ENCODE results near the gene NSL1.
"Not testable (repeated sequence)": the region's sequence is repeated elsewhere in the genome, so short reads cannot be mapped to it uniquely, and the experiment has no call there.

NSL1 gene

DNA sequence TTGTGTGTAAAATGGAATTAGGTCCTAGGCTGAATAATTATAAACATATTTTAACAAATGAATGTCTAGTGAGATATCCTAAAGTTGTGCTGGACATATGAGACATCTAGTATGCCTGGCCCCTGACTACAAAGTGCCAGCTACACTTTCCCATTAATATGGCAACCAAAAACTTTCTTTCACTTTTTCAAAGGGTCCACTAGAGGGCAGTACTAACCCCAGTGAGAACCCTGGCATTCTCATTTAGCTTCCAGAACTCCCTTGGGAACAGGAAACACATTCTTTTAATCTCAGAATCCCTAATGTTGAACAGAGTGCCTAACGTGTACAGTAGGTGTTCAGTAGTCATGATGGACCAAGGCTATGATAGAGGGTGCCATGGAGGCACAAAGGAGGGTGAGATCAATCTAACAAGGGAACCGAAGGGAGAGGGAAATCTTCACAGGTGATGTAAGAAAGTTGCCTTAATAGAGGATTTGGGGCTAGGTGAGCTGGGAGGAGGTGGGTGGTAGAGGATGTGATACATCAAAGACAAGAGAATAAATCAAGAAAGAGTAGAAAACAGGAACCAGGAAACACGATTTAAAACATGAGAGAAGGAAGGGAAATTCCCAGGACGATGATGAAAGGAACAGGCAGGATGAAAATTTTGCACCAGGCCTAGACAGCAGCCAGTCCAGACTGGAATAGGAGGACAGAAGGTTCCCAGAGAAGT lies 41.6 kb downstream of the NSL1 start:
- peak; percentile 84 for DNase-seq (ENCODE audit: low spot score)

DNA sequence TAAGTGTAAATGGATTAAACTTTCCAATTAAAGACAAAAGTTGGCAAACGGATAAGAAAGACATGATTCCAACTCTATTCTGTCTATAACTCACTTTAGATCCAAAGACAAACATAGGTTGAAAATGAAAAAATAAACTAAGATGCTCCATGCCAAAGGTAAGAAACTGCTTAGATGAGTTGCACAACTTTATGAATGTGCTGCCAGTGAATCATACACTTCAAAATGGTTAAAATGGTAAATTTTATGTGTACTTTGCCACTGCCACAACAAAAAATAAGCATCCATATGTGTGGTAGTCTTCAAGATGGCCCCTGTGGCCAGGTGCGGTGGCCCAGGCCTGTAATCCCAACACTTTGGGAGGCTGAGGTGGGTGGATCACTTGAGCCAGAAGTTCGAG lies 45.0 kb downstream of the NSL1 start:
- no peak for DNase-seq (ENCODE audit: low spot score)

DNA sequence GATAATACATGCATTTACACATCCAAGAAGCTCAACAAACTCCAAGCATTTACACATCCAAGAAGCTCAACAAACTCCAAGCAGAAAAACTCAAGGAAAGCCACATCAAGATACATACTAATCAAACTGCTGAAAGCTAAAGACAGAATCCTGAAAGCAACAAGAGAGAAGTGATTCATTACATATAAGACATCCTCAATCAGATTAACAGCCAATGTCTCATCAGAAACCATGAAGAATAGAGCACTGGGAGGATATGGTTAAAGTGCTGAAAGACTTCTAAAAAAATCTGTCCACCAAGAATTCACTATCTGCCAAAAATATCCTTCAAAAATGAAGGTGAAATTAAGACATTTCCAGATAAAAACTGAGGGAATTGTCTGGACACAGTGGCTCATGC lies 46.3 kb downstream of the NSL1 start:
- no peak for DNase-seq (ENCODE audit: low spot score)

DNA sequence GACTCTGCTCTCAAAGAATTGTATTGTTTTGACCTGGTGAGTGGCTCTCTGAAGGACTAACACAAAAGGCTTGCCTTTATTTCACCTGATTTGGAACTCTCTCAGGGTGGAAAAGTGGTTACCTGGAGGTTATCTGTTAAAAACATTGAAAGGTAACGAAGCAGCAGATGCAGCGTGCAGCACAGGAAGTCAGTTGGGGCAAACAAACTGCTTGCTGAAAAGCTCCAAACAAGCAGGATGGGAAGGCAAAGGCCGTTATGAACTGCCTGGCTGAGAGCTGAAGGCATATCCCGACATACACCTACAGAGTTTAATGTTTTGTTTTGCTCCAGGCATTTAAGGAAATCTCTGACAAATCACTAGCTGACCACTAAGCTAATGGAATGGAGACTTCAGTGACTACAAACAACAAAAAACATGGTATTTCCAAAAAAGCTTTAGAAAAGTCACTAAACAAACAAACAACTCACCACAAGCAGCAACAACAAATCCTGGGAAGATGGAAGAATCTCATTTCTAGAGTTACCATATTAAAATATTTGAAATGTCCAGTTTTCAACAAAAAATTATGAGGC lies 47.6 kb downstream of the NSL1 start:
- DNase-seq (ENCODE audit: low spot score) = no peak

DNA sequence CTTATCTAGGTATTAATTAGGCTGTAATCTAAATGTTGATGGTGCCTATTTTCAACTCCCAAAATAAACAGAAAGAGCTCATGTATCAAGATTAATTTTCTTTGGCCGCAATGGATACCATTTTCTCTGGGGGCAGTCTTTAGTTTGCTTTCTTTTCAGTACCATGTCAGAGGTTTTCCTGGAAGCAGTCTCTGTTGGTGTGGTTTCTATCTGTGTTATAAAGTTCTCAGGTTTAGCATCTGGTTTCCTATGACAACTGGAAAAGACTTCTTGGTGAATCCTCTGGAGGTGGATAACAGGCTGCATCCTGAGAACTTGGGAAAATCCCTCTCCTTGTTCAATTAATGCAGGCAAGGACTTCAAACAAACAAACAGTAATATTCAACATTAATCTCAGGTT lies 53.2 kb downstream of the NSL1 start:
- no peak for DNase-seq (ENCODE audit: low spot score)

DNA sequence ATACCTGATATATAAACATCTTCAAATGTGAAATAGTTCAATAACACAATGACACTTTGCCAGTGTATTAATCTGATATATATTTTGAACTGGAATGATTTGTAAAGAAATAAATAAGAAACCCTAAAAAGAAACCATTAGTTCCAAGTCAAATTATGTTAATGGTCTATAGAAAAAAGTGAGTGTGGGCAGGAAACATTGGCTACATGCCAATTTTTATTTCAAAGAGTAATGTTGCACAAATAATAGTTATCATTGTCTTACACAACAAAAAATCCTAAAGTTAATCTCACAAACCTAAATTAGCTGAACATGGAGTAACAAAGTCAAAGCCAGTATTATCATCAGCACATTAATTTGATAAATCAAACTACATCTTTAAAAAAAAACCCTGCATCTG lies 54.0 kb downstream of the NSL1 start:
- DNase-seq (ENCODE audit: low spot score) = no peak

DNA sequence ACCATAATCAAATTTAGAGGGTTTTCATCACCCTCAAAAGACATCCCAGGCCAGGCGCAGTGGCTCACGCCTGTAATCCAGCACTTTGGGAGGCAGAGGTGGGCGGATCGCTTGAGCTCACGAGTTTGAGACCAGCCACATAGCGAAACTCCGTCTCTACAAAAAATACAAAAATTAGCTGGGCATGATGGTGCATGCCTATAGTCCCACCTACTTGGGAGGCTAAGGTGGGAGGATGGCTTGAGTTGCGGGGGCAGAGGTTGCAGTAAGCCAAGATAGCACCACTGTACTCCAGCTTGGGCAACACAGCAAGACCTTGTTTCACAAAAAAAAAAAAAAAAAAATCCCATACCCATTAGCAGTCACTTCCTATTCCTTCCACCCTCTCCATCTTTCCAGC lies 58.5 kb downstream of the NSL1 start:
- DNase-seq (ENCODE audit: low spot score) = no peak

DNA sequence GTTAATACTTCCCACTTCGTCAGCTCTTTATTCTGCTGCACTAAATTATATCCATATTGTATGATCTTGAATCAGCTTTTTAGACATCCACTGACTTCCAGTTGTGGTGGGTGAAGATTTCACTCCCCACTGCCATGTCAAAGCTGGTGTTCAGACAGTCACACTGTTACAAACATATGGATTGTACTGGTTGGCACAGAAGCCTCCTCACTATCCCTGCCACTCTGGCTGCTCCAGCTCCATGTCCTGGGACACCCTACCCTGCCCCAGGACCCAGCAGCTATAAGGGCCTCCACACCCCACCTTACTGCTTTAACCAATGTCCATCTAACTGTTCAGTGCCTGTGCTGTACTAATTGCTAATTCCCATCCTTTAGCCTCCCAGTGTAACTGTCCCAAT lies 59.9 kb downstream of the NSL1 start:
- DNase-seq (ENCODE audit: low spot score) = no peak

DNA sequence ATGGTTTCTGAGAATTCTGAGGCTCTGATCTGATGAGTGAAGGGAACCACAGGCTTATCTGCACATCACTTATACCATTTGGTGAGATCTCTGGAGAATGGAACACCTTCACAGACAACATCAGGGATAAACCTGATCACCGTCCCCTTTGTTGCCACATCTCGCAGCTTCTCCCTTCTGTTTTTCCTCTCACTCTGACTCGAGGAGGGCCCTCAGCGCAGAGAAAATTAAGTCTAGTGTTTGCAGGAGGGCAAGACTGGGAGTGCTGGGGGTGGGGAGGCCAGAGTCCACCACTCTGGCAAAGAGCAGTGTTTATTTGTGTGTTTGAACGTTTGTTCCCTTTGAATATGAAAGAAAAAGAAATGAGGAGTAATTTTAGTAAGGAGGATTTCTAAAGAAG lies 63.0 kb downstream of the NSL1 start:
- no peak for DNase-seq (ENCODE audit: low spot score)

DNA sequence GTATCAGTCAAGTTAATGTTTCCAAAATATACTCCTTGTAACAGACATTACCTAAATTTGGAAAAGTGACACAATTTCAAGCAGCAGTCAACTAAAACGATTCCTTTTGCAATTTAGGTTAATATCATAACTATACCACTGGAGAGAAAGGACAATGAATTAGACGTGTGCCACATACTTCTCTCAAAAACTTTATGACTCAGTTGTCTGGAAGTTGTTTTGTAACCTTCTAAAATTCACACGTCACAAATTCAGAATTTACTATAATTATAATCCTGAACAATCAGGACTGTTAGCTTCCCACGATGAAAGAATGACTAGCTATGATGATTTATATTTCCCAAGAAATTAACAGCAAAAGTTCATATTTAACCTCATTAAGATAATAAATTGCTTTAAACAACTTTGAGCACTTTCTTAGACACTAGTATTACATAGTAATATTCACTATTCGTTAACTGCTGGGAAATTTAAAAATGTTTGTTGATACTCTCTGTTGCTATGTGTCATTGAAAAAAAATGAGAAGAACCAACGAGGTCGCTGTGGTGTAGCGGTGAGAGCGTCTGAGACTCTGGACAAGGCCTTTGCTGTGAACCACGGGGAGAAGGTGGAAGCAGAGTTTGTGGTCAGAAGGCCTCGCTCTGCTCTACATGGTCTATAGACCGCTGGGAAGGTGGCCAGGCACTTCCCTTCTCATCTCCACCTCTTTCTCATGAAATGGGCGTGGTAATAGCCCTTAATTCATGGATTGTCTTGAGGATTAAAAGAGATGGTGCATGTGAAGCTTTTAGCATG lies 64.0 kb downstream of the NSL1 start:
- peak; percentile 44 for DNase-seq (ENCODE audit: low spot score)

DNA sequence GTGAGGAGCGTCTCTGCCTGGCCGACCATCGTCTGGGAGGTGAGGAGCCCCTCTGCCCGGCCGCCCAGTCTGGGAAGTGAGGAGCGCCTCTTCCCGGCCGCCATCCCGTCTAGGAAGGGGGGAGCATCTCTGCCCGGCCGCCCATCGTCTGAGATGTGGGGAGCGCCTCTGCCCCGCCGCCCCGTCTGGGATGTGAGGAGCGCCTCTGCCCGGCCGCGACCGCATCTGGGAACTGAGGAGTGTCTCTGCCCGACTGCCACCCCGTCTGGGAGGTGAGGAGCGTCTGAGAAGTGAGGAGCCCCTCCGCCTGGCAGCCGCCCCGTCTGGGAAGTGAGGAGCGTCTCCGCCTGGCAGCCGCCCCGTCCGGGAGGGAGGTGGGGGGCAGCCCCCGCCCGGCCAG lies 66.9 kb downstream of the NSL1 start:
- not testable (repeated sequence) for DNase-seq (ENCODE audit: low spot score)

DNA sequence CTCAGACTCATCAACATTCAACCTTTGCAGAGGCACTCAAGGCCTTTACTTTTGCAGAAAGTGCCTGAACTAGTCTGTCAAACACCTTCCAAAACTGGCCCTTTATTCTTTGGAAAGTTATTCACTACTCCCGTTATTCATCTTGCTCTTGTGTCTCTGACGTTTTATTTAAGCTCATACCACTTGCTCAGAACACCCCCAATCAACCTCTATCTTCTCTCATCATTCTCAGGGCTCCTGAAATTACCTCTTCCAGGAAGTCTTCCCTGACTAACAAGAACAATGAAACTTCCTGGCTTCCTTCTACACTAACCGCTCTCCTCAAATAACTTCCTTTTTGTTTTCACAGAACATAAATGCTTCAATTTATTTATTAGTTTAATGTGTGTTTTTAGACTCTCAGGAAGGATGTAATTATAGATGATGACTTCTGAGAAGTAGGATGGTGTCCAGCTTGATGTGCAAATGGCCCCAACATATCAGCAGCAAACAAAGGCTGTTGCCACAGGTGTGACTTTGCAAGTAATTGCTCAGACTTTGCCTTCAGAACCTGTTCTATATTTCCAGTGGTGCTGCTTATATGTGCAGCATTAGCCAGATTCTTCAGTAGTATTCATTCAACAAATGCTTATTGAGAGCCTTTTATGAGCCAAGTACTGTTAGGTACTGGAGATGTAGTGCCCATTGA lies 69.2 kb downstream of the NSL1 start:
- no peak for DNase-seq (ENCODE audit: low spot score)

DNA sequence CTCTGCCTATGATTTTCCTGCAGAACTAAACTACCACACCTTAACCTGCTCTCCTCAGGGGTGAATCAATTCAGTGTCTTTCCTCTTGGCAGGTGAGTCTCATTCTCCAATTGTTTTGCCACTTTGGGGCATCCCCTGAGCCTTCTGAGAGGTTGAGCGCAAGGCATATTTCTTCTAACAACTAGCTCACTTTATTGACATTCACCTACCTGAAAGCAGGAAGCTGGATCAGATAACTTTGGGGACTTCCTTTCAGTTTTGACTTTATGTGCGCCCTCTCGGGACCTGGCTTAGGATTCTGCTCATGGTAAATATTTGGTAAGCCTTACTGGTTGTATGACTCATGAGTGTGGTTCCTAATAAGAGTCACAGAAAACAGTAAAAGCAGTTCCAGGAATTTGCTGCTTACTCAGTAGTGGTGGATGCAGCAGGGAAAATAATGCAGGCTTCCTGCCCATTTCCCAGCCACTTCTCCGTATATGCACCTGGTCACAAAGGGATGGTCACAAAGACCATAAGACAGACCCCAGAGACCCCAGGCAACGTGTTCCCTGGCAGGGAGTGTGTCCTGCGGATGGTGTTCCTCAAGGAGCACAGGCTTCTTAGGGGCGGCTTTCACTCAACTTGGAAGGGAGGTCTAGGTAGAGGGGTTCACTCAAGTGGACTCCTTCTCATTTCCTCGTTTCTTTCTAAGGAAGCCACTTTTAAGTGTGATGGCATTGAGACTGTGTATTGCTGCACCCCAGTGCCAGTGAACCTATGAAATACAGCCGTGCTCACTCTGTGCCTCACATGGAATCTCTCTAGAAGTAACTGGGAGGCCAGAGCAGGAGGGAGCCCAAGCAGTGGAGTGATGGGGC lies 70.0 kb downstream of the NSL1 start:
- peak; percentile 75 for DNase-seq (ENCODE audit: low spot score)

DNA sequence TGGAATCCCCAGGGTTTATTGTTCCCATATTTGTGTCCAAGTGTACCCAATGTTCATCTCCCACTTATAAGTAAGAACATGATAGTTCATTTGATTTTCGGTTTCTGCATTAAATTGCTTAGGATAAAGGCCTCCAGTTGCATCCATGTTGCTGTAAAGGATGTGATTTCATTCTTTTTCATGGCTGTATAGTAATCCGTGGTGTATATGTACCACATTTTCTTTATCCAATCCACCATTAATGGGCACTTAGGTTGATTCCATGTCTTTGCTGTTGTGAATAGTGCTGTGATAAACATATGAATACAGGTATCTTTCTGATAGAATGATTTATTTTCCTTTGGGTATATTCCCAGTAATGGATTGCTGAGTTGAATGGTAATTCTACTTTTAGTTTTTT lies 71.9 kb downstream of the NSL1 start:
- no peak for DNase-seq (ENCODE audit: low spot score)

DNA sequence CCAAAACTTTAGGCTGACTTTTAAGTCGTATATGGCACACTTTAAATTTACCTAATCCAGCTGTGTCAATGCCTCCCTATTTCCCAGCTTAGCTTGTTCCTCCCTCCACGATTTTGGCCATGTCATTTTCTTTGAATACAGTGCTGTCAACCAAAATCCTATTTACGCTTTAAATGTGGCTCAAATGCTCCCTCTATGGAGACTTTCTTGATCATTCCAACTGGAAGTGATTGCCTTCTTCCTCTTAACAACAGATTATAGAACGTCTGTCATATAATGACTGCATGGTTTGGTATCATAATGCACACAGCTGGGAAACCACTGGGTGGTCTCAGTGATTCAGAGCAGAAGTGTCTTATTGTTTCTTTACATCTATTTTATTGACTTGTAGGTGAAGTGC lies 73.1 kb downstream of the NSL1 start:
- DNase-seq (ENCODE audit: low spot score) = peak; percentile 13

DNA sequence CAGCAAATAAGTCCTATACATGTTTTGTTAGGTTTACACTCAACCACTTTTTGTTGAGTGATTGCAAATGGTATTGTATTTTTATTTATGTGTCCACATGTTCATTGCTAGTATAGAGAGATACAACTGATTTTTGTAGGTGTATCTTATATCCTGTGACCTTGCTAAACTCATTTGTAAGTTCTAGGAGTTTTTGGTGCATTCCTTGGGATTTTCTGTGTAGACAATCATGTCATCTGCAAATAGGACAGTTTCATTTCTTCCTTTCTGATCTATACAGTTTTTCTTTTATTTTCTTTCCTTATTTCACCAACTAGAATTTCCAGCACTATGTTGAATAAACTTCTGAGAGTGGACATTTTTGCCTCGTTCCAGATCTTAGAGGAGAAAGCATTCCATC lies 75.4 kb downstream of the NSL1 start:
- DNase-seq (ENCODE audit: low spot score) = no peak

DNA sequence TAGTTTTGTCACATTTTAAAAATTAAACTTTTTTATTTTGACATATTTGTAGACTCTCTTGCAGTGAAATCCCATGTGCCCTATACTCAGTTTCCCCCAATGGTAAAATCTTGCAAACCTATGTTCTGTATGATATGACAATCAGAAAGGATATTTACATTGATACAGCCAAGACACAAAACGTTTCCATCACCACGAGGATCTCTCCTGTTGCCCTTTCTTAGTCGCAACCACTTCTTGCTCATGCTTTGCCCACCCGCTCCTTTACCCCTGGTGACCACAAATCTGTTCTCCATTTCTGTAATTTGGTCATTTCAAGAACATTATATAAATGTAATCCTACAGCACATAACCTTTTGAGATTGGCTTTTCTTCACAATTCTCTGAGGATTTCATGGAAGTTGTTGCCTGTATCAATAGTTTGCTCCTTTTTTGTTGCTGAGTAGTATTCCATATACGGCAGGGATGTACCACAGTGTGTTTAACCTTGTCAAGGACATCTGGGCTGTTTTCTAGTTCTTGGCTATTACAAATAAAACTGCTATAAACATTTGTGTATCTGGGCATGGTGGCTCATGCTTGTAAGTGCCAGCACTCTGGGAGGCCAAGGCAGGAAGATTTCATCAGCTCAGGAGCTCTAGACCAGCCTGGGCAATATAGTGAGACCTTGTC lies 78.0 kb downstream of the NSL1 start:
- no peak for DNase-seq (ENCODE audit: low spot score)

DNA sequence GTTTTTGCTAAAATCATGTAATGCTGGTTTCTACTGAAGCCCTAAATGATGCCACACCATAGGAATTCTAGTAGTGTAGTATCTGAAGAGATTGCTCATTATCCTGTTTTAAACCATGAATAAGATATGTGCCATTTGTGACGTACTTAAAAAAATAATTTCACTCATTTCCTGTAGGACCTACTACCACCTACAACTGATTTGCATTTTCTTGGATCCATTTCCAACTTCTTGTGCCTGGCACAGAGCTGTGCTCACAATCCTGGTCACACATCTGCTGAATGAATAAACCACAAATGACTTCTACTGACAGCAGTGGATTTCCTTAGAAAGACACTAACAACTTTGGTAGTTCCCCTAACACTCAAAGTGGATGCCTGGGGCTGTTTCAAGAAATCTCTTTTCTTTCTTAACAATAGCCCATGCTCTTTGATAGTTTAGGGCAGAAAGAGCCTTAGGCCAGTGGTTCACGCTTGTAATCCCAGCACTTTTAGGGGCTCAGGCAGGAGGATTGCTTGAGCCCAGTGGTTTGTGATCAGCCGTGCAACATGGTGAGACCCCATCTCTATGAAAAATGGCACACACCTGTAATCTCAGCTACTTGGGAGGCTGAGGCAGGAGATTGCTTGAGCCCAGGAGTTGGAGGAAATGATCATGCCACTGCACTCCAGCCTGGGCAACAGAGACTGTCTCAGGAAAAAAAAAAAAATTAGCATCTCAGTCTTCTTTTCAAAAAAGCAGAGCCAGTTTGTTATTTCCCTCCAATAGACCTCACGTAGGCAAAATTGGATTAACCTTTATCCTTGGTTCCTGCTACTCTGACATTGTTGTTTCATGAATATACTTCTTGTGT lies 78.9 kb downstream of the NSL1 start:
- DNase-seq (ENCODE audit: low spot score) = peak; percentile 63

DNA sequence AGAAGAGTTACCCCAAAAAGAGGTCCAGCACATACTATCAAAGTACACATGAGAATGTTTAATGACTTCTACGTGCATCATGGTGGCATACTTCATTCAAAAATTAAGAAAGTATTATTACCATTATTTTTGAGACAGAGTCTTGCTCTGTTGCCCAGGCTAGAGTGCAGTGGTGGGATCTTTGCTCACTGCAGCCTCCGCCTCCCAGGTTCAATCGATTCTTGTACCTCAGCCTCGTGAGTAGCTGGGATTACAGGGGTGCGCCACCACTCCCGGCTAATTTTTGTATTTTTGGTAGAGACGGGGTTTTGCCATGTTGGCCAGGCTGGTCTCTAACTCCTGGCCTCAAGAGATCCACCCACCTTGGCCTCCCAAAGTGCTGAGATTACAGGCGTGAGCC lies 79.6 kb downstream of the NSL1 start:
- DNase-seq (ENCODE audit: low spot score) = not testable (repeated sequence)

DNA sequence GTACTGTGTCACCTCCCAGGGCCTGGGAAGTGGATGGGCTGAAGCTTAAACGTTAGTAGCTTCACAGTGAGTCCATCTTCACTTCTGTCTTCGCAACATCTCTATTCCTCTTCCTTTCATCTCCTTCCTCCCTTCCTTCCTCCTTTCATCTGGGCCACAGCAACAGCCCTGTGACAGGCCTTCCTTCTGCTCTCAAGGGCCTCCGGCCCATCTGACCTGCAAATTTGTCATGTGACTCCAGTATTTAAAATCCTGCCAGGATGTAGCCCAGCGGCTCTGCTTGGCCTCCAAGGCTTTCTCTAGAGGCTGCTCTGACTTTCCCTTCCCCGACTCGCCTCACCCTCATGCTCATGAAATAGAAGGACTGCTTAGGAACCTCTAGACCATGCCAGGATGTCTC lies 81.0 kb downstream of the NSL1 start:
- DNase-seq (ENCODE audit: low spot score) = no peak

All from GM03348 (cell line).